Limb (tissue), 2 donors: ENCODE data around the gene CAPN11.

Source experiments
- DNase-seq, 2 donors: peaks; one replicate each; pipeline ENCODE4 v3.0.0-alpha.2; 2016; ENCODE audit errors: extremely low spot score in 2 of 2

Gene CAPN11

DNA sequence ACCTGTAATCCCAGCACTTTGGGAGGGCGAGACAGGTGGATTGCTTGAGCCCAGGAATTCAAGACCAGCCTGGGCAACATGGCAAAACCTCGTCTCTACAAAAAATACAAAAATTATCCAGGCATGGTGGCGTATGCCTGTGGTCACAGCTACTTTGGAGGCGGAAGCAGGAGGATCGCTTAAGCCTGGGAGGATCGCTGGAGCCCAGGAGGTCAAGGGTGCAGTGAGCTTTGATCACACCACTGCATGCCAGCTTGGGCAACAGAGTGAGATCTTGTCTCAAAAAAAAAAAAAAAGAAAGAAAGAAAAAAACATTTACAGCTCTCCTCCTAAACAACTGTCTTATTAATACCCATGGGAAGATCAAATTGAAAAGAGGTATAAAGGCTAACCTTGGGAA lies 49.3 kb downstream of the CAPN11 start:
- no peak for DNase-seq

DNA sequence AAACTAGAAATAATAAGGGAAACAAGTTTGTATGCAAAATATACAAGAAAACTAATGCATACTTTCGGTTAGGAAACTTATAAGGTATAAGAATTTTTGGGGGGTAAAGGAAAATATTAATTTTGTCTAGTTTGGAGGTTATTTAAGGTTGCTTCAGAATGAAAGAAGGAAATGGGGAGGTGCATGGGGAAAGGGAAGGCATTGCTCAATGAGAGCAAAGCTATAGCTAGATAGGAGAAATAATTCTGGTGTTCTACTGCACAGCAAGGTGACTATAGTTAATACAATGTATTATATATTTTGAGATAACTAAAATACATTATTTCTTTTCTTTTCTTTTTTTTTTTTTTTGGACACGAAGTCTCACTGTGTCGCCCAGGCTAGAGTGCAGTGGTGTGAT lies 52.7 kb downstream of the CAPN11 start:
- DNase-seq: no peak

DNA sequence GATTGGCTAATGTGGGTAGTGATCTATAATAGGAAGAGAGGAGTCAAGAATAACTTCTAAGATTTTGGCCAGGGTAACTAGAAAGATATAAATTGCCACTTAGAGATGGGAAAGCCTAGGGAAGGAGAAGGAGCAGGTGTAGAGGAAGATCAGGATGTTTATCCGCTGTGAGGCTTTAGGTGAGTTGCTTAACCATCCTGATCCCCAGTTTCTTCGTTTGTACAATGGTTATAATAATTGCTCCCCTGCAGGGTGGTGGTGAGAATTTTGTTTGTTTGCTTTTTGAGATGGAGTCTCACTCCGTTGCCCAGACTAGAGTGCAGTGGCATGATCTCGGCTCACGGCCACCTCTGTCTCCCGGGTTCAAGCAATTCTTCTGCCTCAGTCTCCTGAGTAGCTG lies 55.7 kb downstream of the CAPN11 start:
- DNase-seq: no peak

DNA sequence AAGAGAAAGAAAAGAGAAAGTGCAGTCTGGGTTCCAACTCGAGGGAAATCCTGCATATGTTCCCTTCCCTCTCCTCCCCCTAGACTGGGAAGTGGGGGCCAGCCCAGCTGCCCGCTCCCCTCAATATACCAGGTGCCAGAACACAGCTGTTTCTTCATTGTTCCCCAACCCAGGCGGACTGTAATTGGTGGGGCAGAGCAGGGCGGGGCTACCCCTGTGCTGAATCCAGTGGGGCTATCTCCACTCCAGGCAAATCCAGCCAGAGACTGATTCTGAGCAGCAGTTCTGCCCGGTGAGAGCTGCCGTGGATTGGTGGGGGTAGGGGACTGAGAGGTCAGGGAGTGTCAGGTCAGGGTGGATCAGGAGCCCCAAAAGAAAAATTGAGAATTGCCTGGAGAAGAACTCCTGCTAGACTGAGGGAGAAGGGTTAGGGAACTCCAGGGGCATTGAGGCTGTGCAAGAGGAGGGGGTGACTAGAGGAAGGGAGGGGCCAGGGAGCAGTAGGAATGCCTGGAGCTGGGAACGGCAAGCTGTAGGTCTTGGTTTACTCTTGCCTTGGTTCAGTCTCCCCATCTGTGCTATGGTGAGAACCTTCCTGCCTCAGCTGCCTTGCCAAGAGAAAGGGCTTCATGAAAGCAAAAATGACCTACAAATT lies 58.2 kb downstream of the CAPN11 start, which contains the start of gene MYMX:
Gene MYMX (plus strand): TSS at position 250 of the 655 bp plus-strand sequence. CDS start 546 bp downstream, outside the sequence.
- peak; percentile 67 to 73 for DNase-seq

DNA sequence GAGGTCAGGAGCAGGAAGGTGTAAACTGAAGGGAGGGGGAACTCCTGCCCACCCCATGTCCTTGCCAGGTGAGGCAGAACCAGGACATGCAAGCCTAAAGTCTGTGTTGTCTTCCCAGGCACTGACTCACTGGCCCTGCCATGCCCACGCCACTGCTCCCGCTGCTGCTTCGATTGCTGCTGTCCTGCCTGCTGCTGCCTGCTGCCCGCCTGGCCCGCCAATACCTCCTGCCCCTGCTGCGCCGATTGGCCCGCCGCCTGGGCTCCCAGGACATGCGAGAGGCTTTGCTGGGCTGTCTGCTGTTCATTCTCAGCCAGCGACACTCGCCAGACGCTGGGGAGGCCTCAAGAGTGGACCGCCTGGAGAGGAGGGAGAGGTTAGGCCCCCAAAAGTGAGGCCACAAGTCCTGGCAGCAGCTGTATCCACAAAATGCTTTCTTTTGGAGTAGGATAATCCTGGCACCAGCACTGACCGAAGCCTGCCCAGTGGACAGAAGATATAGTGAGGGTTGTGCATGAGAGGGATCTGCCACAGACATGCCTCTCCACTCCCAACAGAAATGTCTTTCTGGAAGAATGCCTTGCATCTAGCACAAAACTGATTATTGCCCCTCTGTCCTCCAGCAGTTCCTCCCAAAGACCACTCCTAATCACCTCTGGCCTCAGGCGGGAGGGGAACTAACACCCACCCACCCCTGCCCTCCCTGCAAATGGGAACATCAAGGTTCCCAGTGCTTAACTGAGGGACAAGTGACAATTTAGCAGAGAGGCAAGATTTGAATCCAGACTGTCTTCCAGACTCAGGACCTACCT lies 58.9 kb downstream of the CAPN11 start:
- peak in 1 of 2 donors; percentile 53 for DNase-seq

DNA sequence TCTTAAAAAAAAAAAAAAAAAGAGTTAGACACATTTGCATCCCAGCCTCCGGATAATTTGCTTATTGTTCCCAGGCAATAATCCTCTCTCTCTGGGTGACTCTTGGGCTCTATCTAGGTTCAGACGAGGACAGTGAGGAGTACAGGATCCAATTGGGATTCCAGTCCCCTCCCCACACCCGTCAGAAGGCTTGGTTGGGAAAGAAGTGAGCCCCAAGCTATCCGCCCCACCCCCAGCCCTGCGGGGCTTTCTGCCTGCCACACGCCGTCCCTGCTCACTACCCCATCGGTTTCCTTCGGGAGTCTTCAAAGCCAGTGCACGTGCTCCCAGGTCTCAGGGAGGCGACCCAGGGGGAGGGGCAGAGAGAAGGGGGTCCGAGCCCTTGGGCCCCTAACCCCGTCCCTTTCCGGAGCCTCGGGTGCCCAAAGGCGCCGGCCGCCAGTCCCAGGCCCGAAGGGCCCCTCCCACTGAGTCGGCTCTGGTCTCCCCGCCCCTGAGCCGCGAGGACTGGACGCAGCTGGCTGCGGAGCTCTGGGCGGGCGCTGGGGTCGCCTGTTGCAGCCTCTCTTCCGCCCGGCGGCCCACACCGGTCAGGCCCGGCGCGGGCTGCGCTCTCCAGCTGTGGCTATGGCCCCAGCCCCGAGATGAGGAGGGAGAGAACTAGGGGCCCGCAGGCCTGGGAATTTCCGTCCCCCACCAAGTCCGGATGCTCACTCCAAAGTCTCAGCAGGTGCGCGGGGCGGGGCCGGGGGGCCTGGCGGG lies 60.6 kb downstream of the CAPN11 start:
- peak; percentile 80 to 83 for DNase-seq

DNA sequence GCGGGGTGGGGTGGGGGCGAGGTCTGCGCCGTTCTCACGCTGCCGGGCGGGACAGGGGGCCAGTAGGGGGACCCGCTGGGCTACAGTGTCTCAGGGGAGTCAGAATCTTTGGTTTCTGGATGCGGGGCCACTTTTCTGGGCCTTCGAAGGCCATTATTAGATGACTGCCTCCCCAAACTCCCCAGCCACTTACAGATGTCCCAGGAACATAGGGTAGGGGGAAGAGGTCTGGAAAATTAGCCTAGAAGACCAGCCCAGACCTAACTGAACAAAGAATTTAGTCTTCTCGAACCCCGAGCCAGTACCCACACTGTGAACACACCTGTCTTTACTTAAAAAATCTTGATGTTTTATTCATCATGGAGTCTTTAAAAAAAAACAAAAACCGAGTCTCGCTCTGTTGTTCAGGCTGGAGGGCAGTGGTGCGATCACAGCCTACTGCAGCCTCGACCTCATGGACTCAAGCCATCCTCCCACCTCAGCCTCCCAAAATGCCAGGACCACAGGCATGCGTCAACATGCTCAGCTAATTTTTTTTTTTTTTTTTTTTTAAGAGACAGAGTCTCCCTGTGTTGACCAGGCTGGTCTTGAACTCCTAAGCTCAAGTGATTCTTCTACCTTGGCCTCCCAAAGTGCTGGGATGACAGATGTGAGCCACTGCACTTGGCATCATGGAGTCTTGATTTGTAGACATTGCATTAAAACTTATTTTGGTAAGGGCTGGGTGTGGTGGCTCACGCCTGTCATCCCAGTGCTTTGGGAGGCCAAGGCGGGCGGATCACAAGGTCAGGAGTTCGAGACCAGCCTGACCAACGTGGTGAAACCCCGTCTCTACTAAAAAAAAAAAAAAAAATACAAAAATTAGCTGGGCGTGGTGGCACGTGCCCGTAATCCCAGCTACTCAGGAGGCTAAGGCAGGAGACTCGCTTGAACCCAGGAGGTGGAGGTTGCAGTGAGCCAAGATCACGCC lies 61.5 kb downstream of the CAPN11 start:
- DNase-seq: no peak

DNA sequence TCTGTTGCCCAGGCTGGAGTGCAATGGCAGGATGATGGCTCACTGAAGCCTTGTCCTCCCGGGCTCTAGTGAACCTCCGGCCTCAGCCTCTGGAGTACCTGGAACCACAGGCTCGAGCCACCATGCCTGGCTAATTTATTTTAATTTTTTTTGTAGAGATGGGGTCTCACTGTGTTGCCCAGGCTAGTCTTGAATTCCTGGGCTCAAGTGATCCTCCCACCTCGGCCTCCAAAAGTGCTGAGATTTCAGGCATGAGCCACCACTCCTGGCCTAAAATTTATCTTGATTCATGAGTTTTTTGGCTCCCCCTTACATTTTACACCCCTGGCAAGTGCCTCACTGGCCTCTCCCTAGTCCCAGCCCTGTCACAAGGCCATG lies 62.3 kb downstream of the CAPN11 start:
- no peak for DNase-seq

DNA sequence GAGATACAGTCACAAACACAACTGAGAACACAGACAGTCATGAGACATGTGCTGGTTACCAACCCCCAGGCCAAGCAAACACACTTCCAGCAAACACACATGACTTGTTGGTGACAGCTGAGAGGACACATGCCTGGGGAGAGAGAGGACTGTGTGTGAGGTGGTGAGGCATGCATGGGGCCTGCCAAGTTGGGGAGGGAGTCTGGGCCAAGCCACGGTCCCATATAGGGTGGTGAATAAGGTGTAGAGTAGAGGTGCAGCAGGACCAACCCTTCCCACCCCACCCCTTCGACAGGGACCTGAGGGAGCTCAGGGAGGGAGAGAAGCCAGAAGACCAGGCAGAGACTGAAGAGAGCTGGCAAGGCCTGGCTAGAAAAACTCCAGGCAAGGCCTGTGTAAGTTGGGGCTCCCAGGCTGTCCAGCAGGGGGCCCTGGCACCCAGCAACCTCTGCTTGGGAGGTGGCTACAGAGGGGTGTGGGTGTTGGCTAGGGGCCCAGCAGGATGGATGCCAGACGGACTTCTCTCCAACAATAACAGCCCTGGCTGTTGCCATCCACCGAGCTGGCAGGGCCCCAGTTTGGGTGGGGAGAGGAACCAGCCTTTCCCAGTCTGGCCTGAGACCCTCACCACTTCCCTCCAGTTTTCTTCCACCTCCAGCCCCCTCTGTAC lies 62.8 kb downstream of the CAPN11 start:
- DNase-seq: peak; percentile 69 to 89

DNA sequence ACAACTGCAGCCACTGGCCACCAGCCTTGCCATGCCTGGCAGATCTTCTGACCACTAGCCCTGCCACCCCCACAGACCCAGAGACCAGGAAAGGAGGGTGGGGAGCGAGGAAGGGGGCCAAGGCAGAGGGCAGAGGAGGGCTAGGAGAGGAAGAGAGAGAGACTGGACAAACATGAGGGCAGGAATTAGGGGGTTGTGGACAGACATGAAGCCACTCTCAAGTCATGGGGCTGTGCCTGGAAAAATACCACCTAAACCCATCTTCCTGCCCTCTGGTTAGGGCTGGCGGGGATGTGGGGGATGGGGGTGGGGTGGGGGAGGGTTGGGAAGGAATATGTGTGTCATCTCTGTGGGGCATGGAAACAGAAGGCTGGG lies 63.3 kb downstream of the CAPN11 start:
- no peak for DNase-seq

DNA sequence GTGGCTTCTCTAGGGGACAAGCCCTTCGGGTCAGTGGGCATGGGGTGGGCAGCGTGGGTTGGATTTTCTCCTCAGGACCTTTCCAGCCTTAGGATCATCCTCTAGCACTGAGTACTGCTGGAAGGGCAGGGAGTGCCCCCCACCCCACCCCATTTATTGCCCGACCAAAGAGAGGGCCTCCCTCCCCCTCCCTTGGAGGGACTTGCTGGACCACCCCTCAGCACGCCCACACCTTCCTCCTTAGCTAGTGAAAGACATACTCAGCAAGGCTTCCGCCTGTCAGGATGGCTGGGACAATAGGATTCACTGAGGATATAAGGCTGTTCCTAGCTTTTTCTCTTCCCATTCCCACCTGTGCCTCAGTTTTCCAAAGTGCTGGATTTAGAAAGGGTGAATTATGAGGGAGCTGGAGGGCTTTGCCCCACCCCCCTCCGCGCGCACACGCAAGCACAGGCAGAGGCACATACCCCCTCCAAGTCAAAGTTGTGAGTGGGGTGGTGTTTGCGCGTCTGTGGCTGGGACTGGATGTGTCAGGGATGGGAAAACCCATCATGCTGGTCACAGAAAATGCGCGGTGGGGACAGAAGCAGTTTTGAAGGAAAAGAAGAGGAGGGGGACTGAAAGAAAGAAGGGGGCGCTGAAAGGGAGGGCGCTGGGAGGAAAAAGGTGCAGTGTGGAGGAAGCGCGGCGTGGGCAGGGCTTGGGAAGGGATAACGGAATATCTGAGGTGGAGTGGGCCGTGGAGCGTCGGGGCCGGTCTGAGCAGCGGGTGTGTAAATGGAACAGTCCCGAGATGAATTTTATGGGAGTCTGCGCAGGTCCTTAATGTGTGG lies 64.1 kb downstream of the CAPN11 start:
- DNase-seq: no peak

DNA sequence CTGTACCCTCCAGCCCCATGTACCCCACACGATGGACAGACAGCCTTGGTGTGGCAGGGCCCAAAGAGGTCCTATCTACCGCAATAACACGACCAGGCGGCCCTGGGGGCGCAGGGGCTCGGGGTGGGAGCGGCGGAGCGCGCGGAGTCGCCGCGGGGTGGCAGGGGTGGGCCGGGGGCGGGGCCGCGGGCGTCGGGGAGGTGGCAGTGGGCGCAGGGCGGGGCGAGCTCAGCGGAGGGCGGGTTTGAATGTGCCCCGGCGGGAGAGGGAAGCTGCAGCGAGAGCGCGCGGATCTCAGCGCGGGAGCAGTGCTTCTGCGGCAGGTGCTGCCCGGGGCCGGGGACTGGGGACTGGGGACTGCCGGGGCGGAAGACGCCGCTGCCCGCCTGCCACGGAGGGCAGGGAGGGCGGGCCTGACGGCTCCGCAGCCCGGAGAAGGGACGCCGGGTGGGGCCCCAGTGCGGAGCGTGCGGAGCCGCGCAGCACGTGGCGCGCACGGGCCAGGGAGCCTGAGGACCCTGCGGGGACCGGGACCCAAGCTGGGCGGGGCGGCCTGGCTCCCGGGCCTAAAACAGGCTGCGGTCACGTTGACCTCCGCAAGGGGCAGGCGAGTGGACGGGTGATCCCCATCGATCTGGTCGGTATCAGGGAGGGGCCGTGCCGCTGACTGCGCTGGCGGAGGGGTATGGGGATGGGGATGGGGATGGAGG lies 64.9 kb downstream of the CAPN11 start, which contains the start of gene SLC29A1:
Gene SLC29A1 (plus strand): TSS at position 277 of the 710 bp plus-strand sequence. CDS start 3,719 bp downstream, outside the sequence.
- peak; percentile 77 to 88 for DNase-seq

DNA sequence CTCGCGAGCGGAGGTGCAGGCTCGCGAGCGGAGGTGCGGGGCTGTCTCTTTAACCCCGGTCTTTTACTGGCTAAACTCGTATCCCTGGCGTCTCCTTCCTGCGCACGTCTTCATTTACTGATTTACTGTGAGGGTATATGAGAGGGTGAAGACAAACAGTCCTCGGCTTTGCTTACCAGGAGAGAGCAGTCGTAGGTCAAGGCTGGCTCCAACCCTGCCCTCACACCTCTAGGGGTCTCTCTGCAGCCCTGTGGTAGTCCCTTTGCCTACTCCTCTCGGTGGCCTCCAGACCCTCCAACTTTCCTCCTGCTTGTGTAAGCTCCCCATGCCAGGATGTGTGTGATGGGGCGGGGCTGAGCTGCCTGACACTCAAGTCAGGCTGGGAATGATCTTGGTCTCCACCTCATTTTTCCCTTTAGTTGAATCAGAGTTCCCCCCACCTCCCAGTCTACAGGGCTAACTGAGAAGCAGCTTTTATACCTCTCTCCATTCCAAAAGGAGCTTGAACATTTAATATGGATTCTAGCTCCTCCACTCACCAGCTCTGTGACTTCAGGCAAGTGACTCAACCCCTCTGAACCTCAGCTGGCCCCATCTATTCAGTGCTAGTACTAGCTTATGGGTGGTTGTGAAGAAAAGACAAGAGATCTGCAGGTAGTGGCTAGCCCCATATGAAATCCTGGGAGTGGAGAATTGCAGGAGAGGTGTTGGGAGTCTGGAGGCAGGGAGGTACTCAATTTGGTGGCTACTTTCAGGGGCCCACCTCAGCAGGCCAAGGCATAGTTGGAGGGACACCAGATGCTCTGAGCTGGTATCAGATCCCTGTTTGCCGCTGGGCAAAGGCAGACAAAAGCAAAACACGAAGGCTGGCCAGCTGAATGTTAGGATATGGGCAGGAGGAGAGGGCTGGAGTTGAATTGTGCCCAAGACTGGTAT lies 65.7 kb downstream of the CAPN11 start:
- DNase-seq: no peak

DNA sequence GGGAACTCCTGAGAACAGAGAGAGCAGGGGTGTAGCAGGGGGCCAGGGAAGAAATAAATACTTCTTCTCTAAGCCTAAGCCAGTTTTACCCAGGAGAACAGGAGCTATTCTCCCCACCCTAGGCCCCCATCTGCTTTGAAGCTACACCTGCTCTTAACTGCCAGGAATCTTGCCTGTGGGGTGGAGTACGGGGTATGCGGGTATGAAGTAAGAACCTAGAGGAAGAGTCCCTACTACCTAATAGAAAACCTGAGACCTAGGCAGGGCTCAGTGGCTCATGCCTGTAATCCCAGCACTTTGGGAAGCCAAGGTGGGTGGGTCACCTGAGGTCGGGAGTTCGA lies 66.3 kb downstream of the CAPN11 start:
- DNase-seq: no peak

DNA sequence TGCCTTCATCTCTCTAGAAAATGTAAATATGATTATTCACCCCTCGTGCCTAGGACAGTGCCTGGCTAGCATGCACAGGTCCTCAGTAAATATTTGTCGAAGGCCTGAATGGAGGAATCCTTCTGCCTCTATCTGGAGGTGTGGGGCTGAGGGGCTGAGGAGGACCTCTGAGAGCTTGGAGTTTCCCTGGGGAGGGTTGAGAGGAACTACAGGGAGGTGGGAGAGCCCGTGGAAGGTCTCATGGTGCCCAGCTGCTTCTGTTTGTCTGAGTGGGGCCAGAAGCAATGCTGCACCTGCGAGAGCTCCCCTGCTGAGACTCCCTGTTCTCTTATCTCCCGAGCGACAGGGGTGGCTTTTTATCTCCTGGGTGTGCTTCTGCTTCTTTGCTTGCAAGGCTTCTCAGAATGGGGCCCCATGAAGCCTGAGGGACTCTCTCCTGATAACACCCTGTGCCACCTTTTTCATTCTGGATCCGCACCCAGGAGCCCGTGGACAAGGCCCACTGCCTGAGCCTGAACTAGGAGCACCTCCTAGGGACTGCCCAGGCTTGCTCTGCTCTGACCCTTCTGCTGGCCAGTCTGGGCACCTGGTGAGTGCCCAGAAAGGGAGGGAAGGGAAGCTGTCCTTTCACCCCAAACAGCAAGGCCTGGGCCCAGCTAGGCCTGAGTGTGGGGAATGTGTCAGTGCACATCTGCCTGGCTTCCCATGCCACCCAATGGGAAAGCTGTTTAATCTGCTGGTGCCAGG lies 67.1 kb downstream of the CAPN11 start:
- DNase-seq: no peak

DNA sequence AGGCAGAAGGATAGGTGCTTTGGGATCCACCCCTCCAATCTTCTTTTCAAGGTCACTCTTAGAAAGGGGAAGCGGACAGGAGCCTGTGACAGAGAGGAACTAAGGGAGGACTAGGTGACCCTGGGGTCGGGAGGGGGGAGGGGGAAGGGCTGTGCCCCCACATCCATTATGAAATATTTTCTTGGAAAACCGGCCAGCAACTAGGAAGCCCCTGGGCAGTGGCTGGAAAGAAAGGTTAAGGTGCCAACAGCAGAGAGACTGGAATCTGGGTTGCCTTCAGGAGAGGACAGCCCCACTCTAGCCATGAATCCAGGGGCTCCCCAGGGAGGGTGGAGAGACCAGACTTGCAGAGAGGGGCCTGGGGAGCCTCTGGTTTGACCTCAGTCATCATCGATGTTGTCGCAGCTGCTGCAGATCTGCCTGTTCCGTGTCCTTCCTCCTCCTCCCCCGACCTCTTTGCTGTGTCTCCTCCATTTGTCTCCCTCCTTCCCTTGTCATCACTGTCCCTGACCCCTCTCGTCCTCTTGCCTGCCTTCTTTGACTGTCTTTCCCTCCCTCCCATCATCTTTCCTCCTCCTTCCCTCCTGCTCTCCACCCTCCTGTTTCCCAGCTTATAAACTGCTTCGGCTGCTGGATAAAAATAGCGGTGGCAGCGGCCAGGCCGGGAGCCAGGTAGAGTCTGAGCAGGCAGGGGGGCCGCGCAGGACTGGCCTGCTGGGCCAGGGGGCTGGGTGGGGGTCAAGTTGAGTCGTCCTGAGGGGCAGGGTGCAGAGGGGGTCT lies 67.9 kb downstream of the CAPN11 start:
- no peak for DNase-seq
